Measurements from ENCODE around the gene GPR50. TPM values are rescaled to one million over a fixed set of nuclear protein-coding genes. Genes with fewer than 3 reads are reported as not detected.

The GPR50 gene
- total RNA-seq, result not detected in 2 replicates

GRCh38 chrX:151176231-151176750 lies at the start of gene GPR50:
TSS of gene GPR50 (plus strand) at chrX:151176584. CDS start at chrX:151176722, 138 bp downstream.

Small RNA genes within 50 kb of the gene (small RNA-seq; reads per million reads assigned to genes)
- gene MIR4330, result not detected

Other genes with a start within 250 kb of the GPR50 start
- 6.8 and 7.5 TPM in 2 replicates for gene HMGB3, start 193.2 kb upstream of the GPR50 start, total RNA-seq
- 50.8 and 56.6 TPM in 2 replicates for gene VMA21, start 220.6 kb downstream of the GPR50 start, total RNA-seq

Measured in hair follicle dermal papilla cell (primary cell).